AG04450 (cell line): ENCODE data around the gene CANT1. TPM values are rescaled to one million over a fixed set of nuclear protein-coding genes. Genes with fewer than 3 reads are reported as not detected.

Experiments
- CTCF ChIA-PET: fragments of 300-600, 350-600 bp; formaldehyde crosslinking; extraction: SDS; loops from one replicate; lab custom pipeline; 2022; ENCODE audit warnings: antibody characterized with exemption, inconsistent platforms; lab: Charles Lee
- POLR2A ChIA-PET: fragments of 350-600 bp; formaldehyde crosslinking; extraction: SDS; loops from one replicate; lab custom pipeline; 2021; ENCODE audit warnings: antibody characterized with exemption, inconsistent platforms; lab: Yijun Ruan, JAX
- DNase-seq: peaks from one replicate; pipeline ENCODE4 v3.0.0-alpha.2; 2011; ENCODE audit warnings: low read depth, low spot score
- H3K27ac ChIP-seq: one replicate; pipeline ENCODE4 v1.5.1; 2012; ENCODE audit warnings: low read depth, low read length, control low read depth
- H3K27me3 ChIP-seq: one replicate; pipeline ENCODE4 v1.6.0; 2012; ENCODE audit warnings: low read length; ENCODE audit not compliant: control insufficient read depth, insufficient read depth
- H3K4me3 ChIP-seq: 2 replicates; pipeline ENCODE4 v1.5.1; 2011; ENCODE audit warnings: mild to moderate bottlenecking, low read depth, low read length, control low read depth
- H3K9me3 ChIP-seq: 2 replicates; pipeline ENCODE4 v1.5.1; 2012; ENCODE audit warnings: low read length; ENCODE audit not compliant: control insufficient read depth, insufficient read depth
- CTCF ChIP-seq: IDR thresholded peaks from 2 replicates; pipeline ENCODE4 v1.5.1; 2011; ENCODE audit warnings: low read depth, low read length, control low read depth, inconsistent platforms
- polyA plus RNA-seq: library from polyadenylated mRNA; depleted of rRNA; stranded (reverse); fragments of >200 nt; gene quantifications from 2 replicates; pipeline ENCODE4 v1.2.3, GENCODE V29; 2011

Gene CANT1
- polyA plus RNA-seq, 1 experiment: 61.6 TPM

DNA sequence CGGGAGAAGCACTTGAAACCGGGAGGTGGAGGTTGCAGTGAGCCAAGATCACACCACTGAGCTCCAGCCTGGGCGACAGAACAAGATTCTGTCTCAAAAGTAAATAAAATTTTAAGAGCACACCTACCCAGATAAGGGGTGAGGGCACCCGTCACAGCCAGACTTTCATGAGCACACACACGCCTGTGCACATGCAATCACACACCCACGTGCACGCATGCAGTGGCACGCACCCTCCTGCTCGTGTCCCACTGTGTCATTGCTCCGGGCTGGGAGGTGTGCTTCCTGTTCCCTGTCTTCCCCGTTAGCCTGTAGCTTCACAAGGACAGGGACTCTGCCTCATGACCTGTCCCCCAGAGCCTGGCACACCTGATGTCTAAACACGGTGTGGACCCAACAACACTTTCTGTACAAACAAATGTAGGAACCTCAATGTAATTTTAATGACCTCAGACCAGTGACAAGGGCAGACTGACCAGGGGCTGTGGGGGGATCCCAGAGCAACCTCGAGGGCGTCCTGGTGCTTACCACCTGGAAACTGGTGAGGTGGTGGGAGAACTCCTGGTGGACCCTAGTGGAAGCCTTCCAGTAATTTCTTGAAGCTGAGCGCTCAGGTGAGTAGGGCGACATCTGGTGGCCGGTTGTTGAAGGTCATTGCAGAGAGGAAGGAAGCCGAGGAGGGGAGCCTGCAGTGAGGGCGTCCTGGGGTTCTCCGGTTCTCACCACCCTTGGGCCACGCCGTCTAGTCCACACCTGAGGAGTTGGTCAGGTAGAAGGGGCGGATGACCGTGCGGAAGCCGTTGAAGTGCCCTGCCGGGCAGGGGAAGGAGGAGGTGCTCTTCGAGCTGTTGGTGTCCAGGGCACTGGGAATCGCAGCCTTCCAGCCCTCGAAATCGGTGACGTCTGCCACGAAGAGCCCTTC lies 38.5 kb downstream of the CANT1 start:
- TF ChIP-seq CTCF: peak; percentile 85
- ChIA-PET POLR2A (interaction anchor here (0.7 to 1.2 kb wide), 4 partner anchors 10 to 109 kb away, joined by 3 read pairs; no protein-coding TSS in a partner anchor), CTCF (interaction anchor here (0.6 to 2.5 kb wide), 31 partner anchors 9 to 476 kb away, joined by 3 to 30 read pairs (median 5); no protein-coding TSS in a partner anchor)
- Histone ChIP-seq H3K4me3 (no peak overlapping the region), H3K27me3 (no peaks in the 10 kb centered on the region), H3K9me3 (no peaks in the 10 kb centered on the region; the same call in 1 of the 2 replicates), H3K27ac (no peak overlapping the region)
- DNase-seq: peak; percentile 37

DNA sequence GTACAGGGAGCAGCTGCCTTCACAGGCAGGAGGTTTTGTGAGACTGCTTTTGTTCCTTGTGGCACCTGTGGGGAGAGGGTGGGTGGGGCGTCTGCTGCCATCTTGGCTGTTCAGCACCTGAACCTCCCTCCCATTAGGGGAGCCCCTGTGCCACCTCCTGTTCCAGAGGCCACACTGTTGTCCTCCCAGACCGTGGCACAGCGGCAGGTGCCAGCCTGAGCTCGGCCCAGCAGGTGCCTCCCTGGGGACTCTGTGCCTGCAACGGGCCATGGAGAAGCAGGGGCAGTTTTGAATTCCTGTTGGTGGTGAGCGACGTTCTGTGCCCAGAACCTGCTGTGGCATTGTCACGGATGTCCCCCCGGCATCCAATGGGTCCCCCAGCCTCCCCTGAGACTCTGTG lies 39.7 kb downstream of the CANT1 start:
- no peak for TF ChIP-seq CTCF
- ChIA-PET POLR2A (no interaction called here), CTCF (interaction anchor here (0.6 kb wide), 2 partner anchors 24 to 104 kb away, joined by 3 to 4 read pairs; no protein-coding TSS in a partner anchor)
- no peak for DNase-seq
- Histone ChIP-seq H3K4me3 (no peak overlapping the region), H3K9me3 (no peaks in the 10 kb centered on the region; the same call in 1 of the 2 replicates), H3K27me3 (no peaks in the 10 kb centered on the region), H3K27ac (no peak overlapping the region)

DNA sequence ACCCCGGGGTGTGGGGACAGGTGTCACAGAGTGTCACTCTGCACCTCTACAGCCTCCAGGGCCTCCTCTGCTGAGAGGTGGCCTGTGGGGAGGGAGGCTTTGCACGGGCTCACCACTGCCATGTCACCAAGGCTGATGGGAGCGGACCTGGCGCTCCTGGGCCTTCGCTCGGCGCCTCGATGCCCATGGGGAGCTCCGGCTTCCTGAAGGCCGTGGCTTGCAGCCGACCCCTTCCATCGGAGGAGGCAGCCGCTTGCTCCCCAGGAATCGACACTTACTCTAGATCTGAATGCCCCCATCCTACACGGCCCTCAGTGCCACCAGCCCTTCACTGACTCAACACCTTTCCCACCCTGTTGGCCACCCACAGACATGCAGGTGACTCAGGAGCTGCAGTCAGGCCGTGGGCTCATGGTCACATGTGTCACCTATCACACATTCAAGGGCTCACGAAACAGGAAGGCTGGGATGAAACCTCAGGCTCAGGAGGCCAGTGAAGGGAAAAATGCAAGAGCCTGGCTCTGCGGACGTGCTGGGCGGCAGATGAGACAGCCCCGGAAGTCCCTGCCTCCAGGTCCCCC lies 41.7 kb downstream of the CANT1 start:
- Histone ChIP-seq H3K4me3 (no peak overlapping the region), H3K27me3 (no peaks in the 10 kb centered on the region), H3K27ac (no peak overlapping the region), H3K9me3 (no peaks in the 10 kb centered on the region; the same call in 1 of the 2 replicates)
- ChIA-PET POLR2A (no interaction called here), CTCF (interaction anchor here (0.7 kb wide), 2 partner anchors 102 to 129 kb away, joined by 3 to 4 read pairs; no protein-coding TSS in a partner anchor)
- no peak for TF ChIP-seq CTCF
- DNase-seq: no peak

GRCh38 chr17:78966910-78967600 lies 42.5 kb downstream of the CANT1 start:
- Histone ChIP-seq H3K4me3 (no peak overlapping the region), H3K27ac (no peak overlapping the region), H3K27me3 (no peaks in the 10 kb centered on the region), H3K9me3 (no peaks in the 10 kb centered on the region; the same call in 1 of the 2 replicates)
- ChIA-PET CTCF (no interaction called here), POLR2A (no interaction called here)
- DNase-seq: no peak
- TF ChIP-seq CTCF: no peak
